Stomach smooth muscle (tissue), 2 donors: ENCODE data around the gene SLC51B.

Source experiments
- H3K27ac ChIP-seq: one replicate; pipeline ENCODE4 v1.7.0; 2013; ENCODE audit warnings: mild to moderate bottlenecking, low read length, inconsistent platforms
- H3K27me3 ChIP-seq, 2 donors: one replicate each; pipeline ENCODE4 v1.7.0; 2013; ENCODE audit warnings: low read length in 2 of 2; ENCODE audit not compliant: insufficient read depth in 2 of 2, control insufficient read depth in 1 of 2
- H3K36me3 ChIP-seq, 2 donors: one replicate each; pipeline ENCODE4 v1.7.0; 2013; ENCODE audit warnings: low read length in 2 of 2; ENCODE audit not compliant: control insufficient read depth in 2 of 2, insufficient read depth in 2 of 2
- H3K4me1 ChIP-seq: one replicate; pipeline ENCODE4 v1.7.0; 2013; ENCODE audit warnings: low read length; ENCODE audit not compliant: control insufficient read depth, insufficient read depth
- H3K4me3 ChIP-seq, 2 donors: one replicate each; pipeline ENCODE4 v1.7.0; 2013; ENCODE audit warnings: low read length in 2 of 2
- H3K9ac ChIP-seq, 2 donors: one replicate each; pipeline ENCODE4 v1.7.0; 2013; ENCODE audit warnings: low read length in 2 of 2, mild to moderate bottlenecking in 1 of 2
- H3K9me3 ChIP-seq, 2 donors: one replicate each; pipeline ENCODE4 v1.7.0; 2013; ENCODE audit warnings: low read length in 2 of 2; ENCODE audit not compliant: control insufficient read depth in 2 of 2
- donor health status: healthy.
- donor health status: Pancreatic carcinoma.

The SLC51B gene

GRCh38 chr15:65100442-65100841, 55.3 kb downstream of the SLC51B start:
- Histone ChIP-seq H3K9me3 (no peaks in the 10 kb centered on the region), H3K4me1 (peaks cover 15% of the 10 kb centered on the region), H3K4me3 (no peak overlapping the region), H3K27ac (no peak overlapping the region), H3K27me3 (no peaks in the 10 kb centered on the region), H3K9ac (no peak overlapping the region), H3K36me3 (peaks cover 20 to 31% of the 10 kb centered on the region in 2 donors)

- Histone ChIP-seq H3K9ac (no peak overlapping the region), H3K9me3 (no peaks in the 10 kb centered on the region), H3K4me1 (peaks cover 9% of the 10 kb centered on the region), H3K27me3 (no peaks in the 10 kb centered on the region), H3K36me3 (peaks cover 27 to 37% of the 10 kb centered on the region in 2 donors), H3K27ac (no peak overlapping the region), H3K4me3 (no peak overlapping the region)
These were observed 56.3 kb downstream of the SLC51B start for GRCh38 chr15:65101411-65101890.

GRCh38 chr15:65101891-65102708, 56.9 kb downstream of the SLC51B start:
- no peak overlapping the region for H3K4me3 ChIP-seq
- peaks cover 27 to 36% of the 10 kb centered on the region in 2 donors for H3K36me3 ChIP-seq
- no peaks in the 10 kb centered on the region for H3K27me3 ChIP-seq
- H3K4me1 ChIP-seq: peaks cover 7% of the 10 kb centered on the region
- H3K9ac ChIP-seq: no peak overlapping the region
- H3K9me3 ChIP-seq: no peaks in the 10 kb centered on the region
- H3K27ac ChIP-seq: no peak overlapping the region

- no peak overlapping the region for H3K27ac ChIP-seq
- H3K36me3 ChIP-seq: peaks cover 27 to 34% of the 10 kb centered on the region in 2 donors
- peaks cover 7% of the 10 kb centered on the region for H3K4me1 ChIP-seq
- no peak overlapping the region for H3K4me3 ChIP-seq
- no peak overlapping the region for H3K9ac ChIP-seq
- H3K27me3 ChIP-seq: no peaks in the 10 kb centered on the region
- H3K9me3 ChIP-seq: no peaks in the 10 kb centered on the region
These were observed 57.7 kb downstream of the SLC51B start for GRCh38 chr15:65102912-65103311.
